Neutrophil (primary cell): ENCODE data around the gene PAIP2.
"Not testable (repeated sequence)": the region's sequence is repeated elsewhere in the genome, so short reads cannot be mapped to it uniquely, and the experiment has no call there.

Experiments used
- H3K27ac ChIP-seq: fragments of 200-600 bp; sonication (generic); 2 replicates; pipeline ENCODE4 v1.5.1; 2016; ENCODE audit warnings: mild to moderate bottlenecking, moderate library complexity
- H3K27me3 ChIP-seq: fragments of 200-600 bp; sonication (generic); 2 replicates; pipeline ENCODE4 v1.6.0; 2016; ENCODE audit warnings: mild to moderate bottlenecking
- H3K36me3 ChIP-seq: fragments of 200-600 bp; sonication (generic); 2 replicates; pipeline ENCODE4 v1.5.1; 2017
- H3K4me1 ChIP-seq, 2 experiments: fragments of 200-600 bp in 1 of 2; sonication (generic) in 1 of 2; 1 replicate in 1 of 2; 2 replicates in 1 of 2; pipeline versions ENCODE4 v1.5.1 to v1.6.1; 2013 to 2016; ENCODE audit warnings: low read depth in 1 of 2, low read length in 1 of 2, mild to moderate bottlenecking in 1 of 2, moderate library complexity in 1 of 2; ENCODE audit not compliant: control insufficient read depth in 1 of 2, insufficient read depth in 1 of 2
- H3K4me3 ChIP-seq, 2 experiments: fragments of 200-600 bp in 1 of 2; sonication (generic) in 1 of 2; 1 replicate in 1 of 2; 2 replicates in 1 of 2; pipeline ENCODE4 v1.5.1; 2013 to 2016; ENCODE audit warnings: low read depth in 1 of 2, low read length in 1 of 2, mild to moderate bottlenecking in 1 of 2, moderate library complexity in 1 of 2
- H3K9me3 ChIP-seq: fragments of 200-600 bp; sonication (generic); 2 replicates; pipeline ENCODE4 v1.5.1; 2016
- CTCF ChIP-seq: fragments of 200-600 bp; sonication (generic); IDR thresholded peaks from 2 replicates; pipeline ENCODE4 v1.5.1; 2016; ENCODE audit warnings: antibody characterized with exemption

Gene PAIP2

DNA sequence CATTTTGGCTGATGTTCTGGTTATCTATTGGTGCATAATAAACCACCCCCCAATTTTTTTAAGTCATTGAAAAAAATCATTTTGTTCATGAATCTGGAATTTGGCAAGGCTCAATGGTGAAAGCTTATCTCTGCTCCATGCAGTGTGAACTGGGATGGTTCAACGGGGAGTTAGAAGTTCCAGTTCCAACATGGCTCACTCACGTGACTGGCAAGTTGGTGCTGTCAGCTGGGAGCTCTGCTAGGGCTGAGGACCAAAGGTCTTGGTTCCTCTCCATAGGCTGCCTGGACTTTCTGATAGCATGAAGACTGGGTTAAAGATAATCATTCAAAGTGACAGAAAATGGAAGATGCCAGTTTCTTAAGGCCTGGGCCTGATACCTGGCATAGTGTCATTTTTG, 65.3 kb downstream of the PAIP2 start:
- no peak for TF ChIP-seq CTCF
- Histone ChIP-seq H3K36me3 (no peaks in the 10 kb centered on the region), H3K4me1 (peaks cover 14 to 16% of the 10 kb centered on the region in 2 experiments), H3K9me3 (no peaks in the 10 kb centered on the region), H3K4me3 (no peak overlapping the region), H3K27ac (peak overlapping the region; percentile 2), H3K27me3 (no peaks in the 10 kb centered on the region)

GRCh38 chr5:139407517-139407916, 65.9 kb downstream of the PAIP2 start:
- peak overlapping the region; percentile 2 for H3K27ac ChIP-seq

DNA sequence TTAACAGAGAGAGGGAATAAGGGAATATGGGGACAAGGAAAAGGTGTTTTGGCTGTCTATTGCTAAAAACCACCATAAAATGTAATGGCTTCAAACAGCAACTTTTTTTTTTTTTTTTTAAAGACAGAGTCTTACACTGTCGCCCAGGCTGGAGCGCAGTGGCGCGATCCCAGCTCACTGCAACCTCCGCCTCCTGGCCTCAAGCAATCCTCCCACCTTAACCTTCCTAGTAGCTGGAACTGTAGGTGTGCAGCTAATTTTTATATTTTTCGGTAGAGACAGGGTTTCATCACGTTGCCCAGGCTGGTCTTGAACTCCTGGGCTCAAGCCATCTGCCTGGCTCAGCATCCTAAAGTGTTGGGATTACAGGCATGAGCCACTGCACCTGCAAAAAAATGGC, 66.5 kb downstream of the PAIP2 start:
- no peak for TF ChIP-seq CTCF
- Histone ChIP-seq H3K4me3 (no peak overlapping the region), H3K4me1 (peaks cover 11 to 13% of the 10 kb centered on the region in 2 experiments), H3K9me3 (no peaks in the 10 kb centered on the region), H3K27ac (no peak overlapping the region), H3K36me3 (no peaks in the 10 kb centered on the region), H3K27me3 (no peaks in the 10 kb centered on the region)

More at GRCh38 chr5:139407517-139407916, 65.9 kb downstream of the PAIP2 start:
- H3K4me1 ChIP-seq = peaks cover 14 to 16% of the 10 kb centered on the region in 2 experiments
- H3K9me3 ChIP-seq = no peaks in the 10 kb centered on the region
- no peak overlapping the region for H3K4me3 ChIP-seq
- no peaks in the 10 kb centered on the region for H3K27me3 ChIP-seq
- TF ChIP-seq CTCF = no peak
- H3K36me3 ChIP-seq = no peaks in the 10 kb centered on the region

DNA sequence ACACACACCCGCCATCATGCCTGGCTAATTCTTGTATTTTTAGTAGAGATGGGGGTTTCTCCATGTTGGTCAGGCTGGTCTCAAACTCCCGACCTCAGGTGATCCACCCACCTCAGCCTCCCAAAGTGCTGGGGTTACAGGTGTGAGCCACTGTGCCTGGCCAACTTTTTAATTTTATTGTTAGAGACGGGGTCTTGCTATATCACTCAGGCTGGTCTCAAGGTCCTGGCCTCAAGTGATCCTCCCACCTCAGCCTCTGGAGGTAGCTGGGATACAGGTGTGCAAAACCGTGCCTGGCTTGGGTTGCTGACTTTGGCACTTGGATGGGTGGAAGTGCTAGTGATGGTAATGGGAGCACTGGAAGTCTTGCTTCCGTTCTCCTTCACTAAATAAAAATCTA, 67.5 kb downstream of the PAIP2 start:
- not testable (repeated sequence) for H3K36me3 ChIP-seq, H3K27me3 ChIP-seq, H3K27ac ChIP-seq, H3K9me3 ChIP-seq, H3K4me3 ChIP-seq, H3K4me1 ChIP-seq

DNA sequence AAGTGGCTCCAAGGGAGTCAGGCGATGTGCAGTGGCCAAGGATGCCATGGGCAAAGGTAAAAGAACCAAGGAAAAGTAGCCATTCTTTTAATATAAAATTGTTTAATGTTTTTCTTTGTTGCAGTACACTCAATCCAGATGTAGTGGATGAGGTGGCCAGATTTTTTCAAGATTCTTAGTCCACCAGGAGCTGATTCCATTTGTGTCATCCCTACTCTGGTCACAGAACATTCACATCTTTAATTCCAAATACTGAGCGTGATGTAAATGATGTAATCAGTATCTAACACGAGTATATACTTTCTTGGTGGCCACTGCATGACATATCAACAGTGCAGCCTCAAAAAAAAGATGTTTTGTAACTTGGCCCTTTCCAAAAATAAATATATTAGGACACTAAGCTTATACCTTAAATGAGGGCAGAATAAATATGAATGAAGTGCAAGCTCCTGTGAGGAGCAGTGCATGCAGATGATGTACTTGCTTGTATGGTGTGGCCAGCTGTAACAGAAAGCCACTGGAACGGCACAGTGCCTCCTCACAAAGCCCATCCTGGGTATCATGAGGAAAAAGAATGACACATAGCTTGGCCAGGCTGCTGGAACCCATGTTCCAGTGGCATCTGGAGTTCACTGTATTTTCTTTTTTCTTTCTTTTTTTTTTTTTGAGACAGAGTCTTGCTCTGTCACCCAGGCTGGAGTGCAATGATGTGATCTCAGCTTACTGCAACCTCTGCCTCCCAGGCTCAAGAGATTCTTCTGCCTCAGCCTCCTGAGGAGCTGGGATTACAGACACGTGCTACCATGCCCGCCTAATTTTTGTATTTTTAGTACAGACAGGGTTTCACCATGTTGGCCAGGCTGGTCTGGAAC, 68.7 kb downstream of the PAIP2 start:
- H3K27me3 ChIP-seq = no peaks in the 10 kb centered on the region
- H3K36me3 ChIP-seq = no peaks in the 10 kb centered on the region
- TF ChIP-seq CTCF = no peak
- H3K9me3 ChIP-seq = no peaks in the 10 kb centered on the region
- no peaks in the 10 kb centered on the region for H3K4me1 ChIP-seq
- H3K27ac ChIP-seq = no peak overlapping the region
- no peak overlapping the region for H3K4me3 ChIP-seq

DNA sequence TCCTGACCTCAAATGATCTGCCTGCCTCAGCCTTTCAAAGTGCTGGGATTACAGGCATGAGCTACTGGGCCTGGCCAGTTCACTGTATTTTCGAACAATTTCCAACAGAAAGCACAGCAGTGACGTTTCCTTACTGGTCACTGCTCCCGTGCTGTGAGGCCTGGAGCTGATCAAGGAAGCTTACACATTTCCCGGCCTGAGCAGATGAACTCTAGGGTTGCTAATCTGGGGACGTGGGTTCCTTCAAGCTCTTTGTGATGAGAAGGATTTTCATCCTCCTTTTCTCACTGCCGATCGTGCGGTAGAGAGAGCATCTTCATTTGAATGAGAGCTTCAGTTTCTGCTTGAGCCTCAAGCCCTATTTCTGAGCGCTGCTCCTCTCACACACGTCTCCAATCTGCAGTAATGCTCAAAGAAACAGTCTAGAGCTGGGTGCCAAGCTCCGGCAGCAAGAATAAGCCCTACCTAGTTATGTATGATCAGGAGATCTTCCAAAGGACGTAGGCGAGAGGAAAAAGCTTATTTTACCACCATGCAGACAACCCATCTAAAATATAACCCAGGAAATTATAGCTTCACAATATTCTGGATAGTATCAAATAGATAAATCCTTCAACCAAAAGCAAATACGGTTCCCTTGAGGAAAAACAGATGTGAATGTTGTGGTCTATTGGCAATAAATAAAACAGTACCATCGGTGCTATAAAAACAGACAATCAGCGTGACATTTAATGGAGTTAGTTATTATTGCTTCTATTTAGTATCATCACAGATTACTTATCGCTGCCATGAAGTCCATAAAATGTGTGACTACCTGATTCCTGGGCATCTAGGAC, 69.6 kb downstream of the PAIP2 start:
- Histone ChIP-seq H3K27ac (no peak overlapping the region), H3K27me3 (no peaks in the 10 kb centered on the region), H3K4me3 (no peak overlapping the region), H3K36me3 (no peaks in the 10 kb centered on the region), H3K9me3 (no peaks in the 10 kb centered on the region), H3K4me1 (no peaks in the 10 kb centered on the region)
- TF ChIP-seq CTCF = no peak
